Measurements from ENCODE around the gene MTUS2.

GRCh38 chr13:29521336-29521735 is 701.2 kb downstream of the MTUS2 start:
- TF ChIP-seq YY1 (IDR thresholded peaks at IDR 0.05) (no peak), RAD21 (IDR thresholded peaks at IDR 0.05) (no peak), CTCF (IDR thresholded peaks at IDR 0.05; ENCODE audit: low read depth, low read length, missing input control) (no peak), MAX (IDR thresholded peaks at IDR 0.05) (no peak), TAF1 (conservative IDR thresholded peaks at IDR 0.05) (no peak)
